Keratinocyte (primary cell): ENCODE data around the gene LCA5. TPM values are rescaled to one million over a fixed set of nuclear protein-coding genes. Genes with fewer than 3 reads are reported as not detected.

Experiments used
- DNase-seq: peaks from one replicate; pipeline ENCODE4 v3.0.0-alpha.2; 2011; ENCODE audit warnings: low read depth, missing footprints, low spot score
- FAIRE-seq: peaks from 2 replicates; lab custom pipeline; 2011; peaks lifted over from hg19 to GRCh38; lab: Jason Lieb, UNC
- H2AFZ ChIP-seq: 2 replicates; pipeline ENCODE4 v1.6.0; 2012; ENCODE audit warnings: low read length, control low read depth, inconsistent platforms; ENCODE audit not compliant: control insufficient read depth
- H3K27ac ChIP-seq: 2 replicates; pipeline ENCODE4 v1.5.1; 2011; ENCODE audit warnings: low read length; ENCODE audit not compliant: control insufficient read depth, insufficient read depth
- H3K27me3 ChIP-seq: 3 replicates; pipeline ENCODE4 v1.6.0; 2011; ENCODE audit warnings: low read length; ENCODE audit not compliant: control insufficient read depth, insufficient read depth; ENCODE audit errors: extremely low read depth
- H3K36me3 ChIP-seq, 2 experiments: 2 replicates in 1 of 2; 3 replicates in 1 of 2; pipeline ENCODE4 v1.5.1; 2011; ENCODE audit warnings: low read length in 2 of 2, mild to moderate bottlenecking in 1 of 2; ENCODE audit not compliant: control insufficient read depth in 2 of 2, insufficient read depth in 2 of 2; ENCODE audit errors: extremely low read depth in 1 of 2
- H3K4me1 ChIP-seq: 3 replicates; pipeline ENCODE4 v1.5.1; 2011; ENCODE audit warnings: low read length; ENCODE audit not compliant: control insufficient read depth, insufficient read depth; ENCODE audit errors: extremely low read depth
- H3K4me2 ChIP-seq: 3 replicates; pipeline ENCODE4 v1.6.0; 2011; ENCODE audit warnings: low read depth, low read length; ENCODE audit not compliant: control insufficient read depth, insufficient read depth; ENCODE audit errors: extremely low read depth
- H3K4me3 ChIP-seq, 3 experiments: fragments of 200-600 bp in 1 of 3; sonication (generic) in 1 of 3; 2 replicates in 2 of 3; 3 replicates in 1 of 3; pipeline ENCODE4 v1.5.1; 2011 to 2016; ENCODE audit warnings: low read length in 3 of 3, mild to moderate bottlenecking in 3 of 3, control low read depth in 2 of 3, inconsistent platforms in 1 of 3, low read depth in 1 of 3, mixed read lengths in 1 of 3, mixed run types in 1 of 3, moderate library complexity in 1 of 3; ENCODE audit not compliant: control insufficient read depth in 2 of 3, insufficient read depth in 2 of 3; ENCODE audit errors: extremely low read depth in 1 of 3
- H3K79me2 ChIP-seq: 2 replicates; pipeline ENCODE4 v1.6.0; 2012; ENCODE audit warnings: low read length; ENCODE audit not compliant: control insufficient read depth, insufficient read depth
- H3K9ac ChIP-seq: 3 replicates; pipeline ENCODE4 v1.6.0; 2011; ENCODE audit warnings: low read length; ENCODE audit not compliant: control insufficient read depth, insufficient read depth; ENCODE audit errors: extremely low read depth
- H3K9me1 ChIP-seq: 3 replicates; pipeline ENCODE4 v1.6.0; 2011; ENCODE audit warnings: low read length; ENCODE audit not compliant: control insufficient read depth, insufficient read depth; ENCODE audit errors: extremely low read depth
- H3K9me3 ChIP-seq: 2 replicates; pipeline ENCODE4 v1.5.1; 2012; ENCODE audit warnings: low read depth, low read length; ENCODE audit not compliant: control insufficient read depth
- H4K20me1 ChIP-seq: 3 replicates; pipeline ENCODE4 v1.6.0; 2011; ENCODE audit warnings: low read length; ENCODE audit not compliant: control insufficient read depth, insufficient read depth; ENCODE audit errors: extremely low read depth
- EZH2 ChIP-seq: IDR thresholded peaks from one replicate; pipeline ENCODE4 v1.6.1; 2012; ENCODE audit warnings: inconsistent platforms, mild to moderate bottlenecking, low read length, moderate library complexity
- dilution Hi-C: fragments of 300-500 bp; cut with MboI; formaldehyde crosslinking; loops from one replicate; pipeline ENCODE4 v1.7.0; 2020; ENCODE audit warnings: low sequenced_read_pairs; ENCODE audit not compliant: extremely low pct_ligation_motif_present
- polyA plus RNA-seq, 5 experiments: library from polyadenylated mRNA; depleted of rRNA in 3 of 5; stranded (reverse) in 3 of 5; stranded (forward) in 1 of 5; unstranded in 1 of 5; fragments of >200 nt; gene quantifications; 1 replicate in 1 of 5; 2 replicates in 3 of 5; 3 replicates in 1 of 5; pipeline versions ENCODE4 v1.2.1 to v1.2.3, GENCODE V29; 2011 to 2012; ENCODE audit warnings: missing spikeins in 2 of 5, low read depth in 1 of 5, low replicate concordance in 1 of 5
- TF ChIP-seq, protein P1 (sequence below), 3 experiments: IDR thresholded peaks in 1 of 3; conservative IDR thresholded peaks in 1 of 3; optimal IDR thresholded peaks in 1 of 3; 2 replicates in 2 of 3; 3 replicates in 1 of 3; pipeline versions ENCODE3 to v1.5.1; 2011; ENCODE audit warnings: low read length in 3 of 3, mild to moderate bottlenecking in 3 of 3, moderate library complexity in 2 of 3, control low read depth in 1 of 3, inconsistent platforms in 1 of 3; ENCODE audit not compliant: insufficient read depth in 2 of 3; ENCODE audit errors: extremely low read depth in 1 of 3

The LCA5 gene
- polyA plus RNA-seq, 1 donor (not counting 4 experiments of a cell fraction or from before 2014, with no cell fraction given) = 1.6 TPM

- H3K4me3 ChIP-seq = no peak overlapping the region
- no peaks in the 10 kb centered on the region for H3K4me1 ChIP-seq
- dilution Hi-C loops = no loop called here
- H3K4me2 ChIP-seq = no peak overlapping the region
- no peaks in the 10 kb centered on the region for H3K27me3 ChIP-seq
- FAIRE-seq = no peak
- H2AFZ ChIP-seq = no peak overlapping the region
- H3K27ac ChIP-seq = no peak overlapping the region
- H3K9ac ChIP-seq = no peak overlapping the region
- no peaks in the 10 kb centered on the region for H3K79me2 ChIP-seq
- no peaks in the 10 kb centered on the region for H4K20me1 ChIP-seq
- DNase-seq = no peak
- TF ChIP-seq EZH2 = no peak
- TF ChIP-seq, protein P1, sequence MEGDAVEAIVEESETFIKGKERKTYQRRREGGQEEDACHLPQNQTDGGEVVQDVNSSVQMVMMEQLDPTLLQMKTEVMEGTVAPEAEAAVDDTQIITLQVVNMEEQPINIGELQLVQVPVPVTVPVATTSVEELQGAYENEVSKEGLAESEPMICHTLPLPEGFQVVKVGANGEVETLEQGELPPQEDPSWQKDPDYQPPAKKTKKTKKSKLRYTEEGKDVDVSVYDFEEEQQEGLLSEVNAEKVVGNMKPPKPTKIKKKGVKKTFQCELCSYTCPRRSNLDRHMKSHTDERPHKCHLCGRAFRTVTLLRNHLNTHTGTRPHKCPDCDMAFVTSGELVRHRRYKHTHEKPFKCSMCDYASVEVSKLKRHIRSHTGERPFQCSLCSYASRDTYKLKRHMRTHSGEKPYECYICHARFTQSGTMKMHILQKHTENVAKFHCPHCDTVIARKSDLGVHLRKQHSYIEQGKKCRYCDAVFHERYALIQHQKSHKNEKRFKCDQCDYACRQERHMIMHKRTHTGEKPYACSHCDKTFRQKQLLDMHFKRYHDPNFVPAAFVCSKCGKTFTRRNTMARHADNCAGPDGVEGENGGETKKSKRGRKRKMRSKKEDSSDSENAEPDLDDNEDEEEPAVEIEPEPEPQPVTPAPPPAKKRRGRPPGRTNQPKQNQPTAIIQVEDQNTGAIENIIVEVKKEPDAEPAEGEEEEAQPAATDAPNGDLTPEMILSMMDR (optimal IDR thresholded peaks at IDR 0.05 in 1 of 3, IDR thresholded peaks at IDR 0.05 in 1 of 3, conservative IDR thresholded peaks at IDR 0.05 in 1 of 3; ENCODE audit: extremely low read depth in 1 of 3, insufficient read depth in 2 of 3, low read length in 3 of 3) = no peak
- H3K9me1 ChIP-seq = no peaks in the 10 kb centered on the region
- no peaks in the 10 kb centered on the region for H3K9me3 ChIP-seq
- H3K36me3 ChIP-seq = no peaks in the 10 kb centered on the region
Measured at GRCh38 chr6:79518842-79519241, 18.4 kb downstream of the LCA5 start.

GRCh38 chr6:79515436-79515835 lies 21.8 kb downstream of the LCA5 start:
- no peak overlapping the region for H2AFZ ChIP-seq
- no peaks in the 10 kb centered on the region for H3K79me2 ChIP-seq
- no peaks in the 10 kb centered on the region for H3K9me3 ChIP-seq
- no peak overlapping the region for H3K27ac ChIP-seq
- dilution Hi-C loops = no loop called here
- H3K9me1 ChIP-seq = no peaks in the 10 kb centered on the region
- H3K36me3 ChIP-seq = no peaks in the 10 kb centered on the region
- H3K4me3 ChIP-seq = no peak overlapping the region
- FAIRE-seq = no peak
- no peak overlapping the region for H3K9ac ChIP-seq
- H4K20me1 ChIP-seq = no peaks in the 10 kb centered on the region
- H3K27me3 ChIP-seq = no peaks in the 10 kb centered on the region
- TF ChIP-seq, protein P1 (optimal IDR thresholded peaks at IDR 0.05 in 1 of 3, IDR thresholded peaks at IDR 0.05 in 1 of 3, conservative IDR thresholded peaks at IDR 0.05 in 1 of 3; ENCODE audit: extremely low read depth in 1 of 3, insufficient read depth in 2 of 3, low read length in 3 of 3) = no peak
- TF ChIP-seq EZH2 = no peak
- H3K4me2 ChIP-seq = no peak overlapping the region
- no peaks in the 10 kb centered on the region for H3K4me1 ChIP-seq
- DNase-seq = no peak
